ENCODE data around the gene BAD. TPM values are rescaled to one million over a fixed set of nuclear protein-coding genes. Genes with fewer than 3 reads are reported as not detected.

The BAD gene
- total and polyA plus RNA-seq, 2 of the 13 experiments (the other 11 are each of a cell fraction or from before 2014, with no cell fraction given), result 17.9 to 28.5 TPM

DNA sequence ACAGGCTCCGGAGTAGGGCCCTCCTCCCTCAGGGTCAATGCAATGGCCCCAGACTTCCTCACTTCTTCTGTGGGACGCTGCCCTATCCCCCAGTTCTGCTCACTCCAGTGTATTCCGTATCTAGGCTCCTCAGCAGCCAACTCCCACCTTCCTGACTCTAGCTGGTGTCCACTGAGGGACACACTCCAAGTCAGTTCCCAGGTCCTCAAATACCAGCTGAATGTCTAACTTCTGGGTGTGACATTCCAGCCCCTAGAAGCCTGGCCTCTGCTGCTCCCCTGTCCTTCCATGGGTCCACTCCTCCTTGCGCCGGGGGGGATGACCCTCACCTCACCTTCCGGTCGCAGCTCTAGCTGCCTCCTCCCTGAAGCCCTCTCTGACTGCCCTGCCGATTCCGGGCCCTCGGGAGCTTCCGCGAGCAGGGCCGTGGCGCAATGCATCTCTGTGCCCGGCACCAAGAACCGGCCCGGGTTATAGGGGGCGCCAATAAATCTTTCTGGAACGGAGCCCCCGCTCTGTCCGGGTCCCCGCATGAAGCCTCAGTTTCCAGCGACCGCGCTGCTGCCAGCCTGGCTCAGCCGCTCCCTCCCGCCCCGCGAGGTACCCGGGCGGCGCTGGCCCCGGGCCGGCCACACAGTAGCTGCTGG, 15.4 kb downstream of the BAD start (continued):
- TF ChIP-seq ZFP36L1 (CRISPR knock-in tag; IDR thresholded peaks at IDR 0.05) (no peak), ZSCAN20 (CRISPR knock-in tag; IDR thresholded peaks at IDR 0.05; ENCODE audit: borderline replicate concordance) (no peak), FOXK1 (CRISPR knock-in tag; IDR thresholded peaks at IDR 0.05; ENCODE audit: borderline replicate concordance, low read depth) (no peak), CCAR2 (optimal IDR thresholded peaks at IDR 0.05; ENCODE audit: low read depth, low read length) (no peak), MYC (CRISPR knock-in tag; IDR thresholded peaks at IDR 0.05; ENCODE audit: borderline replicate concordance) (no peak), CCDC6 (CRISPR knock-in tag; IDR thresholded peaks at IDR 0.05) (peak; percentile 44; the same call in 1 of the 2 replicates), ZNF775 (CRISPR knock-in tag; IDR thresholded peaks at IDR 0.05; ENCODE audit: borderline replicate concordance) (no peak), MAF1 (CRISPR knock-in tag; IDR thresholded peaks at IDR 0.05; ENCODE audit: borderline replicate concordance) (peak; percentile 14), NR1H2 (CRISPR knock-in tag; IDR thresholded peaks at IDR 0.05; ENCODE audit: borderline replicate concordance, low read depth) (no peak), ZNF260 (CRISPR knock-in tag; IDR thresholded peaks at IDR 0.05; ENCODE audit: borderline replicate concordance, low read depth) (no peak), TCF12 (IDR thresholded peaks at IDR 0.05) (no peak), TCF12 (CRISPR knock-in tag; IDR thresholded peaks at IDR 0.05) (no peak; the same call in 1 of the 2 replicates), ETV6 (CRISPR knock-in tag; conservative IDR thresholded peaks at IDR 0.05) (0 out of 2 replicates have a peak, but pooled peaks have one; percentile 18), TBL1XR1 (IDR thresholded peaks at IDR 0.05; ENCODE audit: borderline replicate concordance, low read length, partially characterized antibody) (no peak), ZNF558 (CRISPR knock-in tag; IDR thresholded peaks at IDR 0.05; ENCODE audit: borderline replicate concordance) (0 out of 2 replicates have a peak, but pooled peaks have one; percentile 47), AHR (CRISPR knock-in tag; IDR thresholded peaks at IDR 0.05) (no peak), TGIF2 (CRISPR knock-in tag; IDR thresholded peaks at IDR 0.05) (no peak; the same call in 1 of the 2 replicates), HMGA1 (CRISPR knock-in tag; conservative IDR thresholded peaks at IDR 0.05) (no peak), AGO2 (optimal IDR thresholded peaks at IDR 0.05; ENCODE audit: low read depth, low read length) (peak; percentile 97)
- TF ChIP-seq, protein P1, sequence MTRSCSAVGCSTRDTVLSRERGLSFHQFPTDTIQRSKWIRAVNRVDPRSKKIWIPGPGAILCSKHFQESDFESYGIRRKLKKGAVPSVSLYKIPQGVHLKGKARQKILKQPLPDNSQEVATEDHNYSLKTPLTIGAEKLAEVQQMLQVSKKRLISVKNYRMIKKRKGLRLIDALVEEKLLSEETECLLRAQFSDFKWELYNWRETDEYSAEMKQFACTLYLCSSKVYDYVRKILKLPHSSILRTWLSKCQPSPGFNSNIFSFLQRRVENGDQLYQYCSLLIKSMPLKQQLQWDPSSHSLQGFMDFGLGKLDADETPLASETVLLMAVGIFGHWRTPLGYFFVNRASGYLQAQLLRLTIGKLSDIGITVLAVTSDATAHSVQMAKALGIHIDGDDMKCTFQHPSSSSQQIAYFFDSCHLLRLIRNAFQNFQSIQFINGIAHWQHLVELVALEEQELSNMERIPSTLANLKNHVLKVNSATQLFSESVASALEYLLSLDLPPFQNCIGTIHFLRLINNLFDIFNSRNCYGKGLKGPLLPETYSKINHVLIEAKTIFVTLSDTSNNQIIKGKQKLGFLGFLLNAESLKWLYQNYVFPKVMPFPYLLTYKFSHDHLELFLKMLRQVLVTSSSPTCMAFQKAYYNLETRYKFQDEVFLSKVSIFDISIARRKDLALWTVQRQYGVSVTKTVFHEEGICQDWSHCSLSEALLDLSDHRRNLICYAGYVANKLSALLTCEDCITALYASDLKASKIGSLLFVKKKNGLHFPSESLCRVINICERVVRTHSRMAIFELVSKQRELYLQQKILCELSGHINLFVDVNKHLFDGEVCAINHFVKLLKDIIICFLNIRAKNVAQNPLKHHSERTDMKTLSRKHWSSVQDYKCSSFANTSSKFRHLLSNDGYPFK (CRISPR knock-in tag; IDR thresholded peaks at IDR 0.05; ENCODE audit: borderline replicate concordance), result no peak
- TF ChIP-seq, protein P2, sequence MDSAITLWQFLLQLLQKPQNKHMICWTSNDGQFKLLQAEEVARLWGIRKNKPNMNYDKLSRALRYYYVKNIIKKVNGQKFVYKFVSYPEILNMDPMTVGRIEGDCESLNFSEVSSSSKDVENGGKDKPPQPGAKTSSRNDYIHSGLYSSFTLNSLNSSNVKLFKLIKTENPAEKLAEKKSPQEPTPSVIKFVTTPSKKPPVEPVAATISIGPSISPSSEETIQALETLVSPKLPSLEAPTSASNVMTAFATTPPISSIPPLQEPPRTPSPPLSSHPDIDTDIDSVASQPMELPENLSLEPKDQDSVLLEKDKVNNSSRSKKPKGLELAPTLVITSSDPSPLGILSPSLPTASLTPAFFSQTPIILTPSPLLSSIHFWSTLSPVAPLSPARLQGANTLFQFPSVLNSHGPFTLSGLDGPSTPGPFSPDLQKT (CRISPR knock-in tag; IDR thresholded peaks at IDR 0.05; ENCODE audit: borderline replicate concordance), result no peak
- TF ChIP-seq, protein P3, sequence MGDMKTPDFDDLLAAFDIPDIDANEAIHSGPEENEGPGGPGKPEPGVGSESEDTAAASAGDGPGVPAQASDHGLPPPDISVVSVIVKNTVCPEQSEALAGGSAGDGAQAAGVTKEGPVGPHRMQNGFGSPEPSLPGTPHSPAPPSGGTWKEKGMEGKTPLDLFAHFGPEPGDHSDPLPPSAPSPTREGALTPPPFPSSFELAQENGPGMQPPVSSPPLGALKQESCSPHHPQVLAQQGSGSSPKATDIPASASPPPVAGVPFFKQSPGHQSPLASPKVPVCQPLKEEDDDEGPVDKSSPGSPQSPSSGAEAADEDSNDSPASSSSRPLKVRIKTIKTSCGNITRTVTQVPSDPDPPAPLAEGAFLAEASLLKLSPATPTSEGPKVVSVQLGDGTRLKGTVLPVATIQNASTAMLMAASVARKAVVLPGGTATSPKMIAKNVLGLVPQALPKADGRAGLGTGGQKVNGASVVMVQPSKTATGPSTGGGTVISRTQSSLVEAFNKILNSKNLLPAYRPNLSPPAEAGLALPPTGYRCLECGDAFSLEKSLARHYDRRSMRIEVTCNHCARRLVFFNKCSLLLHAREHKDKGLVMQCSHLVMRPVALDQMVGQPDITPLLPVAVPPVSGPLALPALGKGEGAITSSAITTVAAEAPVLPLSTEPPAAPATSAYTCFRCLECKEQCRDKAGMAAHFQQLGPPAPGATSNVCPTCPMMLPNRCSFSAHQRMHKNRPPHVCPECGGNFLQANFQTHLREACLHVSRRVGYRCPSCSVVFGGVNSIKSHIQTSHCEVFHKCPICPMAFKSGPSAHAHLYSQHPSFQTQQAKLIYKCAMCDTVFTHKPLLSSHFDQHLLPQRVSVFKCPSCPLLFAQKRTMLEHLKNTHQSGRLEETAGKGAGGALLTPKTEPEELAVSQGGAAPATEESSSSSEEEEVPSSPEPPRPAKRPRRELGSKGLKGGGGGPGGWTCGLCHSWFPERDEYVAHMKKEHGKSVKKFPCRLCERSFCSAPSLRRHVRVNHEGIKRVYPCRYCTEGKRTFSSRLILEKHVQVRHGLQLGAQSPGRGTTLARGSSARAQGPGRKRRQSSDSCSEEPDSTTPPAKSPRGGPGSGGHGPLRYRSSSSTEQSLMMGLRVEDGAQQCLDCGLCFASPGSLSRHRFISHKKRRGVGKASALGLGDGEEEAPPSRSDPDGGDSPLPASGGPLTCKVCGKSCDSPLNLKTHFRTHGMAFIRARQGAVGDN (CRISPR knock-in tag; IDR thresholded peaks at IDR 0.05), result 0 out of 2 replicates have a peak, but pooled peaks have one; percentile 25
